WERI-Rb-1 (cell line): ENCODE results near the gene COPS3.

ENCODE experiments used
- DNase-seq: peaks from one replicate; pipeline ENCODE4 v3.0.0-alpha.2; 2020
- H3K27ac ChIP-seq: fragments of 250-450 bp; sonication (Bioruptor Pico); 2 replicates; pipeline ENCODE4 v1.5.1; 2020; ENCODE audit warnings: mild to moderate bottlenecking, moderate library complexity
- H3K27me3 ChIP-seq: fragments of 250-450 bp; sonication (Bioruptor Pico); 2 replicates; pipeline ENCODE4 v1.5.1; 2021; ENCODE audit warnings: mild to moderate bottlenecking, low read depth, moderate library complexity; ENCODE audit not compliant: insufficient read depth, severe bottlenecking
- H3K36me3 ChIP-seq: fragments of 250-450 bp; sonication (Bioruptor Pico); 2 replicates; pipeline ENCODE4 v1.5.1; 2020; ENCODE audit warnings: mild to moderate bottlenecking, moderate library complexity
- H3K4me3 ChIP-seq: 2 replicates; pipeline ENCODE4 v1.5.1; 2011; ENCODE audit warnings: low read depth, mild to moderate bottlenecking, control low read depth, low read length
- H3K9me3 ChIP-seq: fragments of 250-450 bp; sonication (Bioruptor Pico); 2 replicates; pipeline ENCODE4 v1.5.1; 2021; ENCODE audit warnings: mild to moderate bottlenecking, moderate library complexity; ENCODE audit not compliant: severe bottlenecking
- CTCF ChIP-seq: IDR thresholded peaks from 2 replicates; pipeline ENCODE4 v1.5.1; 2011; ENCODE audit warnings: low read depth, mild to moderate bottlenecking, control low read depth, inconsistent platforms, low read length

The COPS3 gene

GRCh38 chr17:17226451-17227265 is 54.4 kb downstream of the COPS3 start:
- DNase-seq: no peak
- TF ChIP-seq CTCF: no peak
- peaks cover 91% of the 10 kb centered on the region for H3K36me3 ChIP-seq
- no peaks in the 10 kb centered on the region for H3K27me3 ChIP-seq
- H3K9me3 ChIP-seq: no peaks in the 10 kb centered on the region
- H3K27ac ChIP-seq: no peak overlapping the region
- H3K4me3 ChIP-seq: no peak overlapping the region

GRCh38 chr17:17225901-17226300 is 55.1 kb downstream of the COPS3 start:
- Histone ChIP-seq H3K9me3 (no peaks in the 10 kb centered on the region), H3K36me3 (peaks cover 91% of the 10 kb centered on the region), H3K4me3 (no peak overlapping the region), H3K27me3 (no peaks in the 10 kb centered on the region), H3K27ac (no peak overlapping the region)
- no peak for DNase-seq
- TF ChIP-seq CTCF: no peak

GRCh38 chr17:17224137-17224536 is 56.9 kb downstream of the COPS3 start:
- no peak for TF ChIP-seq CTCF
- H3K36me3 ChIP-seq: peaks cover 85% of the 10 kb centered on the region

GRCh38 chr17:17223736-17224135 is 57.3 kb downstream of the COPS3 start:
- H3K27ac ChIP-seq: peak overlapping the region; percentile 89
- H3K27me3 ChIP-seq: no peaks in the 10 kb centered on the region
- no peak overlapping the region for H3K4me3 ChIP-seq
- peaks cover 84% of the 10 kb centered on the region for H3K36me3 ChIP-seq
- no peaks in the 10 kb centered on the region for H3K9me3 ChIP-seq
- no peak for TF ChIP-seq CTCF
- no peak for DNase-seq

More at GRCh38 chr17:17224137-17224536, 56.9 kb downstream of the COPS3 start:
- Histone ChIP-seq H3K27me3 (no peaks in the 10 kb centered on the region), H3K9me3 (no peaks in the 10 kb centered on the region), H3K4me3 (no peak overlapping the region), H3K27ac (peak overlapping the region; percentile 89)
- DNase-seq: no peak

GRCh38 chr17:17221329-17221728 is 59.7 kb downstream of the COPS3 start:
- TF ChIP-seq CTCF: no peak
- no peak for DNase-seq
- Histone ChIP-seq H3K27me3 (no peaks in the 10 kb centered on the region), H3K4me3 (no peak overlapping the region), H3K9me3 (no peaks in the 10 kb centered on the region), H3K36me3 (peaks cover 87% of the 10 kb centered on the region), H3K27ac (no peak overlapping the region; the same call in 1 of the 2 replicates)
